CD4-positive, alpha-beta T cell treated with Interleukin-2 at 100 ng/mL for 4 hours (primary cell): ENCODE data around the gene APOL4.

Source experiments
- DNase-seq: peaks from one replicate; pipeline ENCODE4 v3.0.0-alpha.2; 2020; ENCODE audit warnings: low spot score

The APOL4 gene

GRCh38 chr22:36183446-36183845 is 18.2 kb downstream of the APOL4 start:
- no peak for DNase-seq

GRCh38 chr22:36182857-36183256 is 18.8 kb downstream of the APOL4 start:
- no peak for DNase-seq

- DNase-seq: no peak
These were observed 19.6 kb downstream of the APOL4 start for GRCh38 chr22:36182056-36182455.

GRCh38 chr22:36180928-36181327 is 20.7 kb downstream of the APOL4 start:
- no peak for DNase-seq

- DNase-seq: peak; percentile 87
These were observed 21.4 kb downstream of the APOL4 start for GRCh38 chr22:36180038-36180880.

GRCh38 chr22:36177160-36177559 is 24.4 kb downstream of the APOL4 start:
- DNase-seq: no peak

GRCh38 chr22:36175892-36176291 is 25.7 kb downstream of the APOL4 start:
- DNase-seq: no peak

- no peak for DNase-seq
These were observed 29.7 kb downstream of the APOL4 start for GRCh38 chr22:36171941-36172340.

GRCh38 chr22:36166518-36167220 is 34.9 kb downstream of the APOL4 start:
- DNase-seq: no peak

GRCh38 chr22:36166086-36166485 is 35.5 kb downstream of the APOL4 start:
- no peak for DNase-seq

GRCh38 chr22:36165141-36165540 is 36.5 kb downstream of the APOL4 start:
- DNase-seq: no peak

GRCh38 chr22:36164621-36165020 is 37.0 kb downstream of the APOL4 start:
- DNase-seq: no peak

GRCh38 chr22:36163497-36163896 is 38.1 kb downstream of the APOL4 start:
- DNase-seq: no peak

- DNase-seq: peak; percentile 72
These were observed 39.2 kb downstream of the APOL4 start for GRCh38 chr22:36162127-36163034.

- DNase-seq: peak; percentile 23
These were observed 39.8 kb downstream of the APOL4 start for GRCh38 chr22:36161793-36162126.

- peak; percentile 58 for DNase-seq
These were observed 41.1 kb downstream of the APOL4 start, which contains the start of gene APOL3 for GRCh38 chr22:36160499-36160942. Gene APOL3 (minus strand): TSS chr22:36160755. CDS start chr22:36149055, 11,700 bp downstream.

- DNase-seq: peak; percentile 76
These were observed 44.8 kb downstream of the APOL4 start for GRCh38 chr22:36156515-36157419.

GRCh38 chr22:36156119-36156514 is 45.5 kb downstream of the APOL4 start:
- DNase-seq: no peak

GRCh38 chr22:36155702-36156101 is 45.9 kb downstream of the APOL4 start:
- no peak for DNase-seq

GRCh38 chr22:36154423-36154945 is 47.1 kb downstream of the APOL4 start:
- no peak for DNase-seq
